ENCODE results near the gene TNS4.

DNA sequence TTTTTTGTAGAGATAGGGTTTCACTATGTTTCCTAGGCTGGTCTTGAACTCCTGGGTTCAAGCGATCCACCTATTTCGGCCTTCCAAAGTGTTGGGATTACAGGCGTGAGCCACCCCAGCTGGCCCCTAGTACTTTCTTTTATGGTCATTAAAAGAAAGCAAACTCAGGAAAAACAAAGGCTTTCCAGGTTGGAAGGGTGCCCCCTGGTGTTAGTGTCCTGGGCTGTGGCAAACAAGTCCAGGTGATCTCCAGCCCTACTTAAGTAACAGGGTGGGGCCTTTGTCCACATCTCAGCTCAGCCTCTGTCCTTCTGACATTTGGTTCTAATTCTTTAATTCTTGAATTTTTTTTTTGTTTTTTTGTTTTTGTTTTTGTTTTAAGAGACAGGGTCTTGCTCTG lies 51.2 kb downstream of the TNS4 start:
- TF ChIP-seq, protein P1, sequence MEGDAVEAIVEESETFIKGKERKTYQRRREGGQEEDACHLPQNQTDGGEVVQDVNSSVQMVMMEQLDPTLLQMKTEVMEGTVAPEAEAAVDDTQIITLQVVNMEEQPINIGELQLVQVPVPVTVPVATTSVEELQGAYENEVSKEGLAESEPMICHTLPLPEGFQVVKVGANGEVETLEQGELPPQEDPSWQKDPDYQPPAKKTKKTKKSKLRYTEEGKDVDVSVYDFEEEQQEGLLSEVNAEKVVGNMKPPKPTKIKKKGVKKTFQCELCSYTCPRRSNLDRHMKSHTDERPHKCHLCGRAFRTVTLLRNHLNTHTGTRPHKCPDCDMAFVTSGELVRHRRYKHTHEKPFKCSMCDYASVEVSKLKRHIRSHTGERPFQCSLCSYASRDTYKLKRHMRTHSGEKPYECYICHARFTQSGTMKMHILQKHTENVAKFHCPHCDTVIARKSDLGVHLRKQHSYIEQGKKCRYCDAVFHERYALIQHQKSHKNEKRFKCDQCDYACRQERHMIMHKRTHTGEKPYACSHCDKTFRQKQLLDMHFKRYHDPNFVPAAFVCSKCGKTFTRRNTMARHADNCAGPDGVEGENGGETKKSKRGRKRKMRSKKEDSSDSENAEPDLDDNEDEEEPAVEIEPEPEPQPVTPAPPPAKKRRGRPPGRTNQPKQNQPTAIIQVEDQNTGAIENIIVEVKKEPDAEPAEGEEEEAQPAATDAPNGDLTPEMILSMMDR (IDR thresholded peaks at IDR 0.05 in 2 of 3, conservative IDR thresholded peaks at IDR 0.05 in 1 of 3; ENCODE audit: borderline replicate concordance in 1 of 3, insufficient read depth in 1 of 3, low read depth in 2 of 3, low read length in 2 of 3): peak; percentile 66 to 85 (median 75); a peak in 5 of 6 replicates
- TF ChIP-seq POLR2A (IDR thresholded peaks at IDR 0.05; ENCODE audit: borderline replicate concordance, extremely low read depth, insufficient read depth, insufficient read length) (no peak), POLR2AphosphoS5 (IDR thresholded peaks at IDR 0.05; ENCODE audit: low read depth, low read length) (no peak), EZH2 (IDR thresholded peaks at IDR 0.05) (no peak)
- TF ChIP-seq, protein P2, sequence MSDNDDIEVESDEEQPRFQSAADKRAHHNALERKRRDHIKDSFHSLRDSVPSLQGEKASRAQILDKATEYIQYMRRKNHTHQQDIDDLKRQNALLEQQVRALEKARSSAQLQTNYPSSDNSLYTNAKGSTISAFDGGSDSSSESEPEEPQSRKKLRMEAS (IDR thresholded peaks at IDR 0.05): no peak
